ENCODE measurements around the gene OR4M1.
"Not testable (repeated sequence)": the region's sequence is repeated elsewhere in the genome, so short reads cannot be mapped to it uniquely, and the experiment has no call there.

OR4M1 gene

DNA sequence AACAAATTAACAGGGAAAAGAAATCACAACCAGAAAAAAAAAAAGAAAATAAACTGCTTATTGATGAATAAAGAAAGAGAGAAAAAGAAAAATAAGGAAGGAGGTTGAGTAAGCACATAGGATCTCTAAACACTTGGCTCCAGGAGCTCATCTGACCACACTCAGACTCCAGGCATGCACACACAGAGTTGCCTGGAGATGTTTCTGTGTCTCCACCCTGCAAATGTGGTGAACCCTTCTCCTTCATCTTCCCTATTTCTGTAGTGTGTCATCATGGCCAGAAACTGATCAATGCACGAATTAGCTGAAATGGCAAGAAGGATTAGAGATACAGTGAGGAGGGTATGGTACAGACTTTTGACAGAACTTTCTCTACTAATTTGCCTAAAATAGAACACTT, 50.5 kb downstream of the OR4M1 start:
- no peak for DNase-seq

DNA sequence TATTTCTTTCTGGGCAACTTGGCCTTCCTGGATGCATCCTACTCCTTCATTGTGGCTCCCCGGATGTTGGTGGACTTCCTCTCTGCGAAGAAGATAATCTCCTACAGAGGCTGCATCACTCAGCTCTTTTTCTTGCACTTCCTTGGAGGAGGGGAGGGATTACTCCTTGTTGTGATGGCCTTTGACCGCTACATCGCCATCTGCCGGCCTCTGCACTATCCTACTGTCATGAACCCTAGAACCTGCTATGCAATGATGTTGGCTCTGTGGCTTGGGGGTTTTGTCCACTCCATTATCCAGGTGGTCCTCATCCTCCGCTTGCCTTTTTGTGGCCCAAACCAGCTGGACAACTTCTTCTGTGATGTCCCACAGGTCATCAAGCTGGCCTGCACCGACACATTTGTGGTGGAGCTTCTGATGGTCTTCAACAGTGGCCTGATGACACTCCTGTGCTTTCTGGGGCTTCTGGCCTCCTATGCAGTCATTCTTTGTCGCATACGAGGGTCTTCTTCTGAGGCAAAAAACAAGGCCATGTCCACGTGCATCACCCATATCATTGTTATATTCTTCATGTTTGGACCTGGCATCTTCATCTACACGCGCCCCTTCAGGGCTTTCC, 54.4 kb downstream of the OR4M1 start:
- not testable (repeated sequence) for DNase-seq

DNA sequence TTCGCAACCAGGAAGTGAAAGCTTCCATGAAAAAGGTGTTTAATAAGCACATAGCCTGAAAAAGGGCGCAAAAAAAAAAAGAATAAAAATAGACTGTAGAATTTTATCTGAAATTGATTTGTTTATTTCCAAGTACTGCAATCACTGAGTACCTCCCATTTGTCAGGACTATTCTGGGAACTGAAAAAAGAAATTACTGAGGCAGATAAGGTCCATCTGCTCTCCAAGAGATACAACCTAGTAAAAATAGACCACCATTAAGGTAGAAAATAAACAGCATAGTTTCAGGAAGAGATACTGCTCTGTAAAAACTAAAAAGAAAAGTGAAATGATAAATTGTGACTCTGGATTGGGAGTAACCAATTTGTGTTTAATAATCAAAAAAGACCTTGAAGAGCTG, 55.0 kb downstream of the OR4M1 start:
- no peak for DNase-seq
